Activated naive CD4-positive, alpha-beta T cell treated with anti-CD3 and anti-CD28 coated beads for 36 hours (primary cell): ENCODE measurements around the gene C1D. TPM values are rescaled to one million over a fixed set of nuclear protein-coding genes. Genes with fewer than 3 reads are reported as not detected.
"Not testable (repeated sequence)": the region's sequence is repeated elsewhere in the genome, so short reads cannot be mapped to it uniquely, and the experiment has no call there.

ENCODE experiments used
- CTCF ChIA-PET: fragments of 350-600 bp; sonication (Branson Sonifier 250); formaldehyde crosslinking; loops from one replicate; lab custom pipeline; 2021; ENCODE audit warnings: antibody characterized with exemption; lab: Charles Lee
- DNase-seq: peaks from one replicate; pipeline ENCODE4 v3.0.0-alpha.2; 2020
- H3K27ac Mint-ChIP-seq: one replicate; pipeline ENCODE4 v1.8.0; 2021; ENCODE audit warnings: mild to moderate bottlenecking, mixed read lengths
- H3K27me3 Mint-ChIP-seq: one replicate; pipeline ENCODE4 v1.8.0; 2021; ENCODE audit warnings: low read depth, mixed read lengths
- H3K36me3 Mint-ChIP-seq: one replicate; pipeline ENCODE4 v1.8.0; 2021; ENCODE audit warnings: low read depth, mixed read lengths
- H3K4me1 Mint-ChIP-seq: one replicate; pipeline ENCODE4 v1.8.0; 2021; ENCODE audit warnings: low read depth, mixed read lengths
- H3K4me3 Mint-ChIP-seq: one replicate; pipeline ENCODE4 v1.8.0; 2021; ENCODE audit warnings: mild to moderate bottlenecking, moderate library complexity, mixed read lengths
- H3K9me3 Mint-ChIP-seq: one replicate; pipeline ENCODE4 v1.8.0; 2021; ENCODE audit warnings: mixed read lengths
- intact Hi-C: fragments of 100-400 bp; cut with micrococcal nuclease; formaldehyde crosslinking; loops from one replicate; pipeline ENCODE4 v1.15.1; 2023
- total RNA-seq, 2 experiments: library from RNA; stranded (reverse); gene quantifications; one replicate each; pipeline ENCODE4 v1.2.3, GENCODE V29; 2021

C1D gene
- total RNA-seq, 2 experiments from 2014 or later: 19.0 to 21.4 TPM

DNA sequence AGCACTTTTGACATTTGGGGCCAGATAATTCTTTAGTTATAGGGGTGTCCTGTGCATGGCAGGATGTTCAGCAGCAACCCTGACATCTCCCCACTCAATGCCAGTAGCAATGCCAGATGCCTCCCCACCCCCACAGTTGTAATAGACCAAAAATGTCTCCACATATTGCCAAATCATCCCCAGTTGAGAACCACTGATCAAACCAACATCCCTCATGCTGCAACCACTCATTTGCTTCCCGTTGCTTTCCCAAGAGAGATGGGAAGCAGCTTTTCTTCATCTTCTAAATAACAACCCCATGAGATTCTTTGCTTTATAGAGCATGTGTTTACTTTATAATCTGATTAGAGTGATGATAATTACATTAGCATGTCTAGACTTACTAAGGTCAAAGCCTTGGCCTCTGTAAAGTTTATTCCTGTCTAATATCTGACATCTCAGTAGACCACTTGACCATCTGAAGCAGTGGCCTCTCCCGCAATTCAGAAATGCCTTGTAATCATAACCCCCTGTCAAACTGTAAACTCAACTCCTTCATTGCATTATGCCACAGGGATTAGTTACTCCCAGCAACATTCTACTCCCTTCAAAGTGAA lies 28.7 kb upstream of the C1D start:
- intact Hi-C loops: no loop called here
- Mint-ChIP-seq H3K4me1 (peaks cover 9% of the 10 kb centered on the region), H3K9me3 (no peaks in the 10 kb centered on the region), H3K27me3 (no peaks in the 10 kb centered on the region), H3K4me3 (no peak overlapping the region), H3K36me3 (no peaks in the 10 kb centered on the region), H3K27ac (no peak overlapping the region)
- CTCF ChIA-PET: no interaction called here
- DNase-seq: no peak

- Mint-ChIP-seq H3K27me3 (no peaks in the 10 kb centered on the region), H3K4me3 (no peak overlapping the region), H3K36me3 (no peaks in the 10 kb centered on the region), H3K9me3 (no peaks in the 10 kb centered on the region), H3K27ac (no peak overlapping the region), H3K4me1 (peaks cover 9% of the 10 kb centered on the region)
- intact Hi-C loops: no loop called here
- CTCF ChIA-PET: interaction anchor here (1.8 kb wide), 1 partner anchor 33 kb away, joined by 6 read pairs; no protein-coding TSS in a partner anchor
- DNase-seq: no peak
Measured at GRCh38 chr2:68089961-68090360, 27.2 kb upstream of the C1D start.

DNA sequence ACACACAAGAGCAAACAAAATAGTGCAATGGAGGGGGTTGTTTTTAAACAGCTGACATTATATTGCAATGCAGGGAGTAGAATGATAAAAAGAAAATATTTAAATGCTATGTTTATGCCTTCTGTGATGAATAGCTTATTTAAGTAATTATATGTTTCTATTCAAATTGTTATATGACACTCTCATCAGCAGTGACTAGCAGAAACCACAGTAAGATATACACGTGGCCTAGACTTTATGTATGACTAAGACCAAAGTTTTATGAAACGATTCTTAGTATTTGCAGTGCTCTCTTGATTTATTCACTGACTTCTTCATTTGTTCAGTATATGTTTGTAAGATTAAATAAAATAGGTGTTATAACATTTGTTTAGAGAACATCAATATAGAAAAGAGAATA lies 26.1 kb upstream of the C1D start:
- CTCF ChIA-PET: interaction anchor here (0.6 to 1.8 kb wide), 2 partner anchors 34 to 35 kb away, joined by 3 to 6 read pairs; no protein-coding TSS in a partner anchor
- intact Hi-C loops: no loop called here
- no peak overlapping the region for H3K4me3 Mint-ChIP-seq
- H3K4me1 Mint-ChIP-seq: peaks cover 9% of the 10 kb centered on the region
- H3K9me3 Mint-ChIP-seq: no peaks in the 10 kb centered on the region
- no peaks in the 10 kb centered on the region for H3K27me3 Mint-ChIP-seq
- H3K27ac Mint-ChIP-seq: no peak overlapping the region
- H3K36me3 Mint-ChIP-seq: no peaks in the 10 kb centered on the region
- no peak for DNase-seq

DNA sequence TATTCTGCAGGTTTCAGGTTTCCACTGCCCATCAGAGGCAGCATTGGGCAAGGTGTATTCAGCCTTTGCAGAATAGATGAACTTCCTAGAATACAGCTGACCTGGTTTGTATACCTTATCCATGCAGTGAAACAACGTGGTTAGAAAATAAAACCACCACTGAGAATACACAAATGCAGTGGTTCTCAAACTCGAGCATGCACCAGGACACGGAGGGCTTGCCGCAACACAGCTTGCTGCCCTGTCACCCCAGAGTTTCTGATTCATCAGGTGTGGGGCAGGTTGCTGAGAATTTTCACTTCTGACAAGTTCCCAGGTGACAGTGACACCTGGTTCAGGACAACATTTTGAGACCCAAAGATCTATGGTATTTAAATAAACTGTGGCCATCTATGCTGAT lies 23.4 kb upstream of the C1D start:
- Mint-ChIP-seq H3K9me3 (no peaks in the 10 kb centered on the region), H3K27ac (no peak overlapping the region), H3K4me1 (peaks cover 9% of the 10 kb centered on the region), H3K27me3 (no peaks in the 10 kb centered on the region), H3K4me3 (no peak overlapping the region), H3K36me3 (no peaks in the 10 kb centered on the region)
- DNase-seq: no peak
- intact Hi-C loops: no loop called here
- CTCF ChIA-PET: interaction anchor here (0.7 kb wide), 1 partner anchor 673 kb away, joined by 4 read pairs; no protein-coding TSS in a partner anchor

- Mint-ChIP-seq H3K4me1 (no peaks in the 10 kb centered on the region), H3K4me3 (no peak overlapping the region), H3K9me3 (no peaks in the 10 kb centered on the region), H3K36me3 (no peaks in the 10 kb centered on the region), H3K27ac (no peak overlapping the region), H3K27me3 (no peaks in the 10 kb centered on the region)
- DNase-seq: no peak
- CTCF ChIA-PET: no interaction called here
- intact Hi-C loops: no loop called here
Measured at GRCh38 chr2:68083346-68083745, 20.5 kb upstream of the C1D start.

DNA sequence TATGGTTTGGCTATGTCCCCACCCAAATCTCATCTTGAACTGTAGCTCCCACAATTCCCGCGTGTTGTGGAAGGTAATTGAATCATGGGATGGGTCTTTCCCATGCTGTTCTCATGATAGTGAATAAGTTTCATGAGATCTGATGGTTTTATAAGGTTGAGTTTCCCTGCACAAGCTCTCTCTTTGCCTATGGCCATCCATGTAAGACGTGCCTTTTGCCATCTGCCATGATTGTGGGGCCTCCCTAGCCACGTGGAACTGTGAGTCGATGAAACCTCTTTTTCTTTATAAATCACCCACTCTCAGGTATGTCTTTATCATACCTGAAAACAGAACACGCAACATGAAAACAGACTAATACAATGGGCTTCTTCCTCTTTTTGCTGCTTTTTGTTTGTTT lies 11.2 kb upstream of the C1D start:
- H3K9me3 Mint-ChIP-seq: no peaks in the 10 kb centered on the region
- intact Hi-C loops: no loop called here
- no peaks in the 10 kb centered on the region for H3K4me1 Mint-ChIP-seq
- no peak overlapping the region for H3K4me3 Mint-ChIP-seq
- no peak overlapping the region for H3K27ac Mint-ChIP-seq
- DNase-seq: no peak
- H3K27me3 Mint-ChIP-seq: no peaks in the 10 kb centered on the region
- no peaks in the 10 kb centered on the region for H3K36me3 Mint-ChIP-seq
- CTCF ChIA-PET: no interaction called here

GRCh38 chr2:68063797-68064646 lies 1.2 kb upstream of the C1D start:
- CTCF ChIA-PET, DNase-seq, H3K9me3 Mint-ChIP-seq, H3K27ac Mint-ChIP-seq, H3K36me3 Mint-ChIP-seq, H3K4me3 Mint-ChIP-seq, H3K27me3 Mint-ChIP-seq: not testable (repeated sequence)
- intact Hi-C loops: loop anchor here (1.0 to 2.0 kb wide), 3 partner anchors 403 to 845 kb away; partner anchors contain the start of genes APLF, ETAA1 and FBXO48
- peaks cover 22% of the 10 kb centered on the region for H3K4me1 Mint-ChIP-seq

GRCh38 chr2:68060652-68061051 lies 2.2 kb downstream of the C1D start:
- H3K4me3 Mint-ChIP-seq: no peak overlapping the region

GRCh38 chr2:68059784-68060525 lies 2.8 kb downstream of the C1D start:
- Mint-ChIP-seq H3K4me1 (peaks cover 48% of the 10 kb centered on the region), H3K27ac (no peak overlapping the region), H3K4me3 (no peak overlapping the region), H3K36me3 (peaks cover 2% of the 10 kb centered on the region), H3K27me3 (no peaks in the 10 kb centered on the region), H3K9me3 (no peaks in the 10 kb centered on the region)
- CTCF ChIA-PET: no interaction called here
- intact Hi-C loops: no loop called here
- no peak for DNase-seq

More at GRCh38 chr2:68060652-68061051, 2.2 kb downstream of the C1D start:
- Mint-ChIP-seq H3K4me1 (peaks cover 43% of the 10 kb centered on the region), H3K27me3 (no peaks in the 10 kb centered on the region), H3K27ac (no peak overlapping the region), H3K36me3 (peaks cover 2% of the 10 kb centered on the region), H3K9me3 (no peaks in the 10 kb centered on the region)
- intact Hi-C loops: no loop called here
- CTCF ChIA-PET: no interaction called here
- no peak for DNase-seq

DNA sequence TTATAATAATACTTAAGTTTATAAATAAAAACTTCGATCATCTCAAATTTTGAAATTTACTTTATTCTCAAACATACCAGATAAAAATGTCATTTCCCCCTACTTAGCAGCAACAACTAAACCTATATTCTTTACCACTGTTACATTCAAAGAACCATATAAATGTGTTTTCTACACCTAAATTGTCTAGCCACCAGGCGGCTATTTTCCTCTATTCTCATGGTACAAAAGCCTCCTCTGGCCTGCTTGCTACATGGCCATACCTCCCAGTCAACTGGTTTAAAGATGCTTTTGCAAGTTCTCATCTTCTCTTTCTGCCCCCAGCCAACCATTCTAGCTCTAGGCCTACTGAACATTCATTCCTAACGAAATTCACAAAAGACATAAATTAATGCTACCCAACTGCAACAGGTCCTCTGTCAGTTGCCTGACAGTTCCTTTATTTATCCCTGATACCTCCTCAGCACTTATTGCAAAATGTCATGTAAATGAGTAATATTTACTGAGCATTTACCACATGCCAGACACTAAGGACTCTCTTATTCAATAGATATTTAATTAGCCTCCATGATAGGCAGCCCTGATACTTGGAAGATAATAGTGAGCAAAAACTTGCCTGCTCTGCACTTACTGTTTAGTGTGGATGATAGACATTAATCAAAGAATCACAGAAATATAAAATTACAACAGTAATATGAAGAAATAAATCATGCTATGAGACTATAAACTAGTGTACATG lies 5.0 kb downstream of the C1D start:
- H3K36me3 Mint-ChIP-seq: peaks cover 2% of the 10 kb centered on the region
- H3K27me3 Mint-ChIP-seq: no peaks in the 10 kb centered on the region
- peaks cover 63% of the 10 kb centered on the region for H3K4me1 Mint-ChIP-seq
- no peak overlapping the region for H3K27ac Mint-ChIP-seq
- DNase-seq: no peak
- no peaks in the 10 kb centered on the region for H3K9me3 Mint-ChIP-seq
- intact Hi-C loops: no loop called here
- CTCF ChIA-PET: no interaction called here
- no peak overlapping the region for H3K4me3 Mint-ChIP-seq

- Mint-ChIP-seq H3K27ac (no peak overlapping the region), H3K27me3 (no peaks in the 10 kb centered on the region), H3K4me1 (peaks cover 50% of the 10 kb centered on the region), H3K36me3 (peaks cover 9% of the 10 kb centered on the region), H3K9me3 (no peaks in the 10 kb centered on the region), H3K4me3 (no peak overlapping the region)
- CTCF ChIA-PET: no interaction called here
- intact Hi-C loops: no loop called here
- DNase-seq: no peak
Measured at GRCh38 chr2:68052717-68053422, 9.9 kb downstream of the C1D start.
